Ovary (tissue), 3 donors: ENCODE measurements around the gene MAN2A2.

Experiments used
- CTCF ChIP-seq, 3 donors: fragments of 450-650 bp in 2 of 3; fragments of 200-600 bp in 1 of 3; IDR thresholded peaks; one replicate each; pipeline versions ENCODE4 v1.5.1 to v1.8.0; 2016 to 2022; ENCODE audit warnings: antibody characterized with exemption in 3 of 3, mild to moderate bottlenecking in 1 of 3
- EP300 ChIP-seq: sonication (generic); formaldehyde crosslinking; IDR thresholded peaks from one replicate; pipeline ENCODE4 v1.6.1; 2017; ENCODE audit warnings: antibody characterized with exemption
- POLR2A ChIP-seq: fragments of 450-650 bp; IDR thresholded peaks from one replicate; pipeline ENCODE4 v1.6.1; 2017; ENCODE audit warnings: antibody characterized with exemption, mild to moderate bottlenecking, moderate library complexity
- donor health status: DM: no; HTN: no; CAD: no.

DNA sequence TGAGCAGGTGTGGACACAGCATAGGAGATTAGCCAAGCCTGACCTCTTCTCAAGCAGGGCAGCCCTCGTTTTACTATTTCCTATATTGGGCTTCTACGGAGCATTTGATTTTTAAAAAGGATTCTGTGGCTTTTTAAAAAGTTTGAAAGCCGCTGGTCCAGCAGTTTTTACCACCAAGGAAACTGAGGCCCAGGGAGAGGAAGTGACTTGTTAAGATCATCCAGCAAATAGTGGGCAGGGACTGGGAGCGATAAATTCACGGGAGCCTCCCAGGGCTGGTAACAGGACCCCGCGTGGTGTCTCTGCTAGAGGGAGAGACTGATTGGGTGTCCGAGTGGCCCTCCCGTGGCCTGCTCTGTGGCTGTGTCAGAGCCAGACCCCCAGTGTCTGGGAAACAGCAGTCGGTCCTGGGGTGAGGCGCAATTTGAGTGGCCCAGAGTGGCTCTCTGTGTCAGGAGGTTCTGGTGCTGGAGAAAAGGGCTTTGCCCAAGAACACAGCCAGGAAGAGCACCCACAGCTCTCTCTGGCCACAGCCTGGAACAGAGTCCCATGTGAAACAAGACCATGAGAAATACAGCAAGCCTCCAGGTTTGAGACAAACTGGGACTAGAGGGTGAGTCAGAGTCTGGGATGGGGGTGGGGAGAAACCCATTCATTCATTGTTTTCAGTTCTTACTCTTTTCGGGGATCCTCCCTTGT is 30.5 kb upstream of the MAN2A2 start:
- no peak for TF ChIP-seq CTCF (IDR thresholded peaks at IDR 0.05)
- TF ChIP-seq POLR2A: no peak
- TF ChIP-seq EP300: no peak
